ENCODE results near the gene RMND1.
A peak's percentile ranks its signal among the peaks of the same experiment; 100 is the strongest.

RMND1 gene

DNA sequence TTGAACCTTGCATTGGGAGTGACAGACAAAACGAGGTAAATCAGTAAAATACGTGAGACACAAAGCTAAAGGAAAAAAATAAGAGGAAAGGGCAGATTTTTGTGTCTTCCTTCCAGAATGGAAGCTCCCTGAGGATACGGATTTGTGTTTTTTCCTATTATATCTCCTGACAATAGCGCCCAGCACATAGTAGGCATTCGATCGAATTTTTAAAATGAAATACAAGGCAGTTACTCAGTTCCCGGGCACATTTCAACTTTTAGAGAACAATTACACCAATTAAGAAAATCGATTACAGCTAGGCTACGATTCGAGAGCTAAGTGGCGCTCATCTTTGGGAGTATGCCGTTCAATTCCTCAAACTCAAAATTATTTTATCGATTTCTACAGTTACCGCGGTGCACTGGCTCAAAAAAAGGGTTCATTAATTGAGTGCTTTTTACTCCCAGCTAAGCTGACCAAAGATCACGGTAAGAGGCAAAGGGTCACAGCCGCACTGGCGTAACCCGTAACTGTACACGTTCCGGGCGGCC, 443 bp downstream of the RMND1 start:
- TF ChIP-seq, protein P1, sequence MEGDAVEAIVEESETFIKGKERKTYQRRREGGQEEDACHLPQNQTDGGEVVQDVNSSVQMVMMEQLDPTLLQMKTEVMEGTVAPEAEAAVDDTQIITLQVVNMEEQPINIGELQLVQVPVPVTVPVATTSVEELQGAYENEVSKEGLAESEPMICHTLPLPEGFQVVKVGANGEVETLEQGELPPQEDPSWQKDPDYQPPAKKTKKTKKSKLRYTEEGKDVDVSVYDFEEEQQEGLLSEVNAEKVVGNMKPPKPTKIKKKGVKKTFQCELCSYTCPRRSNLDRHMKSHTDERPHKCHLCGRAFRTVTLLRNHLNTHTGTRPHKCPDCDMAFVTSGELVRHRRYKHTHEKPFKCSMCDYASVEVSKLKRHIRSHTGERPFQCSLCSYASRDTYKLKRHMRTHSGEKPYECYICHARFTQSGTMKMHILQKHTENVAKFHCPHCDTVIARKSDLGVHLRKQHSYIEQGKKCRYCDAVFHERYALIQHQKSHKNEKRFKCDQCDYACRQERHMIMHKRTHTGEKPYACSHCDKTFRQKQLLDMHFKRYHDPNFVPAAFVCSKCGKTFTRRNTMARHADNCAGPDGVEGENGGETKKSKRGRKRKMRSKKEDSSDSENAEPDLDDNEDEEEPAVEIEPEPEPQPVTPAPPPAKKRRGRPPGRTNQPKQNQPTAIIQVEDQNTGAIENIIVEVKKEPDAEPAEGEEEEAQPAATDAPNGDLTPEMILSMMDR (IDR thresholded peaks at IDR 0.05), result no peak
- no peak for TF ChIP-seq ZFX (IDR thresholded peaks at IDR 0.05; ENCODE audit: borderline replicate concordance)
- peak overlapping the region; percentile 87 for H3K27ac ChIP-seq

DNA sequence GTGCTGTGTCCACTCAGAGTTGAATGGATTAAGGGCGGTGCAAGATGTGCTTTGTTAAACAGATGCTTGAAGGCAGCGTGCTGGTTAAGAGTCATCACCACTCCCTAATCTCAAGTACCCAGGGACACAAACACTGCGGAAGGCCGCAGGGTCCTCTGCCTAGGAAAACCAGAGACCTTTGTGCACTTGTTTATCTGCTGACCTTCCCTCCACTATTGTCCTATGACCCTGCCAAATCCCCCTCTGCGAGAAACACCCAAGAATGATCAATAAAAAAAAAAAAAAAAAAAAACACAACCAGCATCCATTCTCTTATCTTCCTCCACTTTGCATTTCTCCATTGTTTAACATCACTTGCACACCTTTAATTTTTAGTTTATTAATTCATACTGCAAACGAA, 998 bp downstream of the RMND1 start:
- H3K27ac ChIP-seq, result peak overlapping the region; percentile 87

DNA sequence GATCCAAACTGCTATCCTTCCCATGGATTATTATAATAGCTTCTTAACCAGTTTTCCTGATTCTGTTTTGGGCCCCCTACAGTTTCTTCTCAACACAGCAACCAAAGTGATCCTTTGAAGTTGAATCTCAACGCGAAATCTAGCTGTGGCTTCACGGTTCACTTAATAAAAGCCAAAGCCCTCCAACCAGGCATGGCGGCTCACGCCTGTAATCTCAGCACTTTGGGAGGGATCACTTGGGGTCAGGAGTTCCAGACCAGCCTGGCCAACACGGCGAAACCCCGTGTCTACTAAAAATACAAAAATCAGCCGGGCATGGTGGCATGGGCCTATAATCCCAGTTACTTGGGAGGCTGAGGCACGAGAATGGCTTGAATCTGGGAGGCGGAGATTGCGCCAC, 3.3 kb downstream of the RMND1 start:
- no peak overlapping the region for H3K27ac ChIP-seq
- TF ChIP-seq ZFX (IDR thresholded peaks at IDR 0.05; ENCODE audit: borderline replicate concordance), result no peak
- TF ChIP-seq, protein P1 (IDR thresholded peaks at IDR 0.05), result no peak

DNA sequence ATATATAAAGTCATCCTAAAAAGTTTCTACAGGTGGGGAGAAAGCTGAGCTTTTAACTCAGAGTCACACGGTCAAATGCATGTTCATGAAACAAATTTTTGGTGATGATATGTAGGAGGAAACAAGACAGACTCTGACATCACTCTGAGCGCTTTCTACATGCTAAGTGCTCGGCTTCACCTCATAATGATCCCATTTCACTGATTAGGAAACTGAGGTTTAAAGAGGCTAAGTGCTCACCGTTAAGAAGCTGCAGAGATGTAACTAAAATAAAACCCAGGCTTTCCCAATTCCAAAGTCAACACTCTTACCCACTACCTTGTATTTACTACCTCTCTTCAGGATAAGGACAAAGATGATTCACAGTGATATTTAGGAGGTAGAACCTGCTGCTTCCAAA, 4.7 kb downstream of the RMND1 start:
- no peak overlapping the region for H3K27ac ChIP-seq
- TF ChIP-seq ZFX (IDR thresholded peaks at IDR 0.05; ENCODE audit: borderline replicate concordance), result no peak
- TF ChIP-seq, protein P1 (IDR thresholded peaks at IDR 0.05), result no peak

DNA sequence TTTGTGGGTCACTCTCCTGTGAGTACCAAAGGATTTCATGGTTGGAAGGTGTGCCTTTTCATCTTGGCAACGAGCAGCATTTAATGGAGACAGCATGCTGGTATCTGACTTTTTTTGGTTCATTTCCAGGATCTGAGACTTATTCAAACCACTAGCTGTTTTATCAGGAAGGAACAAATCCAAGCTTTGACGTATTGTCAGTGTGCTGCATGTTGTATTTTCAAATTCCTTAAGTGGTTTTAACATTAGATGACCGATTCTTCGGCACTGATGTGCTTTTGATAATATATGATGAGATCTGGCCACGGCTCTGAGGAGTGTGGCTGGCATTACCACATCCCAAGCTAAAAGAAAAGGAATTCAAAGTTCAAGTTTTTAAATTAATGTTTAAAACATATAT, 6.4 kb downstream of the RMND1 start:
- no peak overlapping the region for H3K27ac ChIP-seq
- no peak for TF ChIP-seq ZFX (IDR thresholded peaks at IDR 0.05; ENCODE audit: borderline replicate concordance)
- TF ChIP-seq, protein P1 (IDR thresholded peaks at IDR 0.05), result no peak

DNA sequence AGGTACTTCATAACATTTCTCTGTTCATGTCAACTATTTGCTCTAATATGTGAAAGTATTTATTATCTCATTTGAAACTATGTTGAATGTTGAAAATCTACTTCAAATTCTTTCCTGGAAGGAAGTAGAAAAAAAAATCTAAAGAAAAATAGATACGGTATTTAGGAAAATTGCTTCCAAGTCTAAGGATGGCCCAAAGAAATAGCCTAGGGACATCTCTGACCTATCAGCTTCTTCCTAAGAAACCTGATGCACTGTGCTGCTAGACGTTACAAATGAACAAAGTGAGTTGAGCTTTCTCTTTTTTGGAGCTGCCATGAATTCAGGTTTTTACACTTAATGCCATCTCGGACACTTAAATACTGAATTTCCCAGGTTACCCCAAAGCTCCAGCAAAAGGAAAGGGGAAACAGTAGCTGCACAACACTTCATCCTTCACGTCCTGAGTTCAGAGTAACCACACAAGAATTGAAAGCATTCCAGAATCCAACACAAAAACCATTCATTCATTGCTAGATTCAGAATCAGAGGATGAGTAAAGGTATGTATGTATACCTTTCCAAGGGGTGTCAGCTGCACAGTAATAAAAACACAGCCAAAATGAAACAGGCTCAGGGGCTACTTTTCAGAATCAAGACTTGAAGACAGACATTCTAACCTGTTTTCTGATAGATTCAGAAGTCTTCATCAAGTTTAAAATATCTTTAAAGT, 7.9 kb downstream of the RMND1 start:
- H3K27ac ChIP-seq, result no peak overlapping the region
- TF ChIP-seq, protein P1 (IDR thresholded peaks at IDR 0.05), result no peak
- TF ChIP-seq ZFX (IDR thresholded peaks at IDR 0.05; ENCODE audit: borderline replicate concordance), result no peak

DNA sequence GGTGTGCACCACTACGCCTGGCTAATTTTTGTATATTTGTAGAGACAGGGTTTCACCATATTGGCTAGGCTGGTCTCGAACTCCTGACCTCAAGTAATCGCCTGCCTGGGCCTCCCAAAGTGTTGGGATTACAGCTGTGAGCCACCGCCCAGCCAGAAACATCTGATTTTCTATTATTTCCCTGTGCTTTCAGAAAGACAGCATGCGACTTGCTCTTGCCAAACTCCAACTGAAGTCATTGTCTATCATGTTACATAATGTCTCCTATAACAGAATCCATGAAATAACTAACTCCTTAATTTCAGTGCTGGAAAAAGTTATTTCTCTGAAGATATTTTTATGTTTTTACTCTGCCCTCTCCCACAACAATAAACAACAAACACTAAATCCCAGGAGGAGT, 8.5 kb downstream of the RMND1 start:
- TF ChIP-seq, protein P1 (IDR thresholded peaks at IDR 0.05), result no peak
- no peak for TF ChIP-seq ZFX (IDR thresholded peaks at IDR 0.05; ENCODE audit: borderline replicate concordance)
- no peak overlapping the region for H3K27ac ChIP-seq

DNA sequence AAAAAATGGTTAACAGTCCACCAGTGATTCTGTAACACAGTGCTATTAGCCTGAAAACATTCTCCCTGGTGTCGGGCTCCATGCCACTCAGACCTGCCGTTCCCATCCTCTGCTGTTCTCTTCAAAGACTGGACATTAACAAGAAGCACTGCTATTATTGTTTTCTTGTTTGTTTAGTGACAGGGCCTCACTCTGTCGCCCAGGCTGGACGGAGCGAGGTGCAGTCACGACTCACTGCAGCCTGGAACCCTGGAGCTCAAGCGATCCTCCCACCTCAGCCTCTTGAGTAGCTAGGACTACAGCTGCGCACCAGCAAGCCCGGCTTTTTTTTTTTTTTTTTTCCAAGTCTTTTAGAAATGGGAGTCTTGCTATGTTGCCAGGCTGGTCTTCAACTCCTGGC, 9.6 kb downstream of the RMND1 start:
- TF ChIP-seq, protein P1 (IDR thresholded peaks at IDR 0.05), result no peak
- TF ChIP-seq ZFX (IDR thresholded peaks at IDR 0.05; ENCODE audit: borderline replicate concordance), result no peak
- no peak overlapping the region for H3K27ac ChIP-seq
